GM18526 (cell line): ENCODE results near the gene TMEM273.

Experiments used
- POLR2A ChIP-seq: IDR thresholded peaks from 3 replicates; pipeline ENCODE4 v1.6.1; 2011; ENCODE audit not compliant: insufficient read length; ENCODE audit errors: extremely low read depth

The TMEM273 gene

DNA sequence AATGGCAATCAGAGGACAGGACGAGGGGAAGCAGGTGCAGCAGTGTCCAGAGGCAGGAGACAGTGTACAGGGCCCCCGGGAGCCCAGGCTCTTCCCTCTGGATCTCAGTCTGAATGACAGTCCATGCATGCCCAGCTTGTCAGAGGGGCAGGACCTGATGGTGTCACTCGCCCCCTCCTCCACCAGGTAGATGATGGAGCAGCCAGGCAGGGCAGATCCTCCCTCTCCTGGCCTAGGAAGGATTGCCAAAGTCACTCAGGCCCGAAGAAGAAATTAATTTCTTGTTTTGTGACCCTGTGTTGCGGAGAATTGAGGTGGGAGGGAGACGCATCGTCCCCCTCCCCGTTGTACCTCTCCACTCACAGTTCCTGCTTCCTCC lies 76.9 kb downstream of the TMEM273 start:
- no peak for TF ChIP-seq POLR2A

DNA sequence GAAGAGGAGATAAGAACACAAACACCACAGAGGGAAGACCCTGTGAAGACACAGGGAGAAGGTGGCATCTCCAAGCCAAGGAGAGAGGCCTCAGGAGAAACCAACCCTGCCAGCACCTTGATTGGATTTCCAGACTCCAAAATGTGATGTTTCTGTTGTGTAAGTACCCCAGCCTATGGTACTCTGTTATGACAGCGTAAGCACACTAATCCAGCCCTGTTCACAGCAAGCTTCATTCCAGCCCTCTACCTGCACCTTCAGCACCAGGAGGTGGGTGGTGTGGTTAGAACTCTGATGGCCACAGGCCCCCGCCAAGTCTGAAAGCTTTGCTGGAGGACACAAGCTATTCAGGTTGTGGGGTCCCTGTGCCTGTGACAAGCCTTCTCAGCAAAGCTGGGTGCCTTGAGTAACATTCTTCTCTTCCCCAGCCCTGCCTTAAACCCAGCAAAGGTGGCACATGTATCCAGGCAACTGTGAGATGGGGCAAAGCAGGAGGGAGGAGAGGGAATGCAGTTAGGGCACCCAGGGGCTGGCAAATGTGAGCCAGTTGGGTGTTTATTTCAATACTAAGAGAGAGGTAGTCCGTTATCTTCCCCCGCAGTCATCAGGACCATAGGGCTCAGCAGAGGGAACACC lies 77.4 kb downstream of the TMEM273 start:
- TF ChIP-seq POLR2A = no peak

DNA sequence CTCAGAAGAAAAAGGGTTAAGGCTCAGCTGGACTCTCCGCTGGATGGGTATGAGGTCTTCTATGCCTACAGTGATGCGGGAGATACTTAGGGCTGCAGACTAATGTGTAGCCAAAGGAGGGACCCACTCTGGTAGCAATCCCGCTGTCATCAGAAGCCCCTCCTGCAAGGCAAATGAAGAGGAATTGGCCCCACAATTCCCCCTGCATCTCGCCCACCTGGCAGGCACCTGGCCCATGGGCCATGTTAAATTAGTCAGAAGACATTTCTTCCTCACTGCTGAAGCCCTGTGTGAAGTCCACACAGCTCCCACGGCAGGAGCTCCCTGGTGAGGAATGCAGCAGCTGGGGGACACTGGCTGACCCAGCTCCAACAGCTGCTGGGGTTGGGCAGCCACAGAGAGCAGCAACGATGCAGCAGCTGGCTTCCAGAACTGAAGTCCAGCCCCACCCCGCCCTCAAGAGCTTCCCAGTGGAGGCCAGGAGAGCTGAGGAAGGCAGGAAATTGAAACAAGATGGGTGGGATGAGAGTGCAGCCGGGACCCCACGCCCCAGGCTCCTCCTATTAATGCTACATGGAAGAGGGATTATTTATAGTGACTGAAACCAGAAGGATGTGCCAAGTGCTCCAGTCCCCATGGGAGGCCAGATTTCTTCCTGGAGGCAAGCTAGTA lies 78.4 kb downstream of the TMEM273 start:
- no peak for TF ChIP-seq POLR2A

DNA sequence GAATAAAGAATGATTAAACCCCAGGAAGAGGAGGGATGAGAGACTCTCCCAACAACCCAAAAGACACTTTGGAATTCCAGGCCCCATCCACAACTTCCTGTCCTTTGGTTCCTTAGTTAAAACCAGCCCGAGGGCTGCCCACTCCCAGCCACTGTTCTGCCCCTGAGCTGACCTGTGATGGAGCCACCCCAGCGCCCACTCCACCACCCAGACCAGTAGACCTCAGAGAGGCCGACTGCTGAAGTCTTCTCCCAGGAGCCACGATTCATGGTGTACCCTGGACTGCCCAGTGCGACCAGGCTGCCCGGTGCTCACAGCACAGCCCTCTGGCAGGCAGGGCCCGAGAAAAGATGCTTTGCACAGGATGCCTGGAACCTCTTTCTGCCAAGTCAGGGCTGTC lies 79.5 kb downstream of the TMEM273 start:
- TF ChIP-seq POLR2A = no peak

DNA sequence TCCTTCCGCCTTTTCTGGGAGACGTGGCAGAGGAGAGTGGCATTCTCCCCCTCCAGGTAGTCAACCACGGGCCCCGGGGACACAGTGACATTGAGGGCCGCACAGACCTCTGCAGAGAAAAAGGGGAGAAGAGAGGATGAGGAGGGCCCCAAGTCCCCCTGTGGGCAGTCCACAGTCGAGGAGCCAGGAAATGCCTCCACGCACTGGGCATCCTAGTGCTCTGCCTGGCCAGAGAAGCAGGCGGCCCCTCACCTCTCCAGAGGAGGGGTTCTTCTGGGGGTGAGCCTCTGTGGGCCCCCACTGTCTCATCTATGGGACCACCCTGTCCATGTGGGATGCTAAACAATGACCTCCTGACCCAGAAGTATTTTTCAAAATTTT lies 80.3 kb downstream of the TMEM273 start:
- no peak for TF ChIP-seq POLR2A

DNA sequence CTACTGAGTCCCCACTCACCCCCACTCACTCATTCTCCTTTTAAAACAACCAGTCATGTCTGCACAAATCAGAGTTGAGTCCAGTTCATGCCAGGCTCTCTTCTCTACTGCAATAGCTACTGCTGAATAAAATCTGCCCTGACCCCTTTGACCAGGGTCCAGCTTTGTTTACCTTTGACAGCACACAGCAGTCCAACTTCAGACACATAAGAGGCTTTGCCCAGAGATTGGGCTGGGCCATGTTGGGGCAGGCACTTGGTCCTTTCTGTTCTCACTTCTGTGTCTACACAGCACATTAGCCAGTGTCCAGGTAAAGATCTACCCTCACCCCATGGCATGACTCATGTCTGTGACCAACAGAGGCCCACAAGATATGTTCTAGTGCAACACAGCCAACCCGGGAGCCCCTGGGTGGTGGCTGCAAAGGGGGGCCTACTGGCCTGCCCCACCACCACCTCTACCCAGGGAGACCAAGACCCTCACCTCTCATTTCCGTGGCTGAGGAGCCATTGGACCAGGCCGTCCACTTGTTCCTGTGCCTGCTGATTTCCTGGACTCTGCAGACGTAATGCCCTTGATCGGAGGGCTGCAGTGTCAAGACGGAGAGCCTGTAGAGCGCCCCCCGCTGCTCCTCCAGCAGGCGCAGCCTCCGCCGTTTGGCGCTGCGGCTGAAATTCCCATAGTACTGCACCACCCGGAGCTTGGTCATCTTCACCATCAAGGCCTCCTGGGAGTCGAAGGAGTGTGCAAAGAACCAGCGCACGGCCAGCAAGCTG lies 80.9 kb downstream of the TMEM273 start:
- TF ChIP-seq POLR2A = no peak

DNA sequence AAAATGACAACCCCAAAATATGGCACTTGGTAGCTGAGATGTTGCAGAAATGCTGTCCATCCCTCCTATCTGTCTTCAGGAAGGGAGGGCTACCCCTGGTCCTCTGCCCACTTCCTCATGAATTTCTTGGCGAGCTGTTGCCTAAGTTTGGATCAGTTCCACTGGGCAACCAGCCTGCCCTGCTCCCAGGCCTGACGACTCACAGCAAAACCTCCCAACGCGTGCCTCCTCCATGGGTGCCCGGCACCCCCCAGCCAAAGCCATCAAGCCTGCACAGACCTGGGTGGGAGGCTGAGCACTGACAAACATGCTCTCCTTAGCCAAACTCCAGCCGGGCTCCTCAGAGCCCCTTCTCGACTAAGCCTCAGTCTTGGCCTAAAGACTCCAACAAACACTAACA lies 81.7 kb downstream of the TMEM273 start:
- no peak for TF ChIP-seq POLR2A

DNA sequence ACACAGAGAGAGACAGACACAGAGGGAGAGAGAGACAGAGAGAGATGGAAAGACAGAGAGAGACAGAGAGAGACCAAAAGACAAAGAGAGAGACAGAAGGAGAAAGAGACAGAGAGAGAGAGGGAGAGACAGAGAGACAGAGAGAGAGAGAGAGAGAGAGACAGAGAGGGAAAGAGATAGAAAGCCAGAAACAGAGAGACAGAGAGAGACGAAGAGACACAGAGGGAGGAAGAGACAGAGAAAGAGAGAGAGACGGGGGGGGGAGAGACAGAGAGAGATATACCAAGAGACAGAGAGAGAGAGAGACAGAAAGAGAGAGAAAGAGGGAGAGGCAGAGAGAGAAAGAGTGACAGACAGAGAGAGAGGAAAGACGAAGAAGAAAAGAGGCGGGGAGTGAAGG lies 83.1 kb downstream of the TMEM273 start:
- no peak for TF ChIP-seq POLR2A
